Ovary (tissue), 9 donors: ENCODE results near the gene CYP3A4. TPM values are rescaled to one million over a fixed set of nuclear protein-coding genes. Genes with fewer than 3 reads are reported as not detected.

Experiments used
- DNase-seq, 5 donors: peaks; one replicate each; pipeline ENCODE4 v3.0.0-alpha.2; 2019 to 2020
- H3K27ac ChIP-seq, 2 donors: fragments of 200-600 bp; one replicate each; pipeline versions ENCODE4 v1.5.1 to v1.8.0; 2019 to 2022
- H3K27me3 ChIP-seq: fragments of 200-600 bp; one replicate; pipeline ENCODE4 v1.8.0; 2022
- H3K36me3 ChIP-seq: fragments of 200-600 bp; sonication (generic); one replicate; pipeline ENCODE4 v1.5.1; 2019
- H3K4me1 ChIP-seq: one replicate; pipeline ENCODE4 v1.8.1; 2013; ENCODE audit warnings: mild to moderate bottlenecking, moderate library complexity; ENCODE audit not compliant: insufficient read depth
- H3K4me3 ChIP-seq: fragments of 200-600 bp; sonication (generic); one replicate; pipeline ENCODE4 v1.5.1; 2017
- H3K9me3 ChIP-seq, 2 donors: fragments of 200-600 bp in 1 of 2; sonication (generic) in 1 of 2; one replicate each; pipeline versions ENCODE4 v1.5.1 to v1.8.1; 2013 to 2019; ENCODE audit warnings: mild to moderate bottlenecking in 1 of 2, moderate library complexity in 1 of 2
- EP300 ChIP-seq: sonication (generic); formaldehyde crosslinking; IDR thresholded peaks from one replicate; pipeline ENCODE4 v1.6.1; 2017; ENCODE audit warnings: antibody characterized with exemption
- POLR2A ChIP-seq: fragments of 450-650 bp; IDR thresholded peaks from one replicate; pipeline ENCODE4 v1.6.1; 2017; ENCODE audit warnings: antibody characterized with exemption, mild to moderate bottlenecking, moderate library complexity
- WGBS, 3 donors: extraction: QIAGEN DNeasy Blood & Tissue Kit in 1 of 3; methylation state at CpG; one replicate each; pipeline versions ENCODE4 v1.1.5 to v1.1.7; 2013 to 2017; 5-methylcytosine and 5-hydroxymethylcytosine counted together
- intact Hi-C, 4 donors: fragments of 100-400 bp; cut with DNase I; formaldehyde crosslinking; loops; one replicate each; pipeline versions ENCODE4 v1.11.0 to v1.15.1; 2022 to 2023
- polyA plus RNA-seq, 2 donors: library from polyadenylated mRNA; stranded (reverse); fragments of 200-250 nt in 1 of 2; fragments of 350-450 nt in 1 of 2; fragmentation: Illumina TruSeq in 1 of 2; extraction: RNeasy Lipid Tissue Mini Kit (QIAGEN cat#74804) in 1 of 2; gene quantifications; one replicate each; pipeline ENCODE4 v1.2.3, GENCODE V29; 2013 to 2014
- total RNA-seq, 7 donors: library from RNA; depleted of rRNA in 2 of 7; stranded (reverse); fragments of >200 nt in 2 of 7; fragmentation: NEBNext Ultra II Directional in 3 of 7; extraction: Animal tissue kit (Norgen Biotek cat#: 25700) in 3 of 7; gene quantifications; one replicate each; pipeline versions ENCODE4 v1.1.0 to v1.2.4, GENCODE V29; 2016 to 2023
- TF ChIP-seq, protein P1 (sequence below), 3 donors: fragments of 450-650 bp in 2 of 3; fragments of 200-600 bp in 1 of 3; IDR thresholded peaks; one replicate each; pipeline versions ENCODE4 v1.5.1 to v1.8.0; 2016 to 2022; ENCODE audit warnings: antibody characterized with exemption in 3 of 3, mild to moderate bottlenecking in 1 of 3
- donor health status: DM: no; HTN: no; CAD: no; lungs with moderate emphysema.
- donor health status: DM: no; HTN: no; CAD: no.
- donor health status: Bipolar disorder and iron deficiency.
- donor health status: DM: yes; HTN: yes; CAD: no.
- donor health status: DM: no; HTN: no; CAD: no.
- donor health status: DM: yes; HTN: yes; CAD: no.

The CYP3A4 gene
- total and polyA plus RNA-seq, 9 donors: 0.05 to 3.7 (median 0.27) TPM; not detected in 1

DNA sequence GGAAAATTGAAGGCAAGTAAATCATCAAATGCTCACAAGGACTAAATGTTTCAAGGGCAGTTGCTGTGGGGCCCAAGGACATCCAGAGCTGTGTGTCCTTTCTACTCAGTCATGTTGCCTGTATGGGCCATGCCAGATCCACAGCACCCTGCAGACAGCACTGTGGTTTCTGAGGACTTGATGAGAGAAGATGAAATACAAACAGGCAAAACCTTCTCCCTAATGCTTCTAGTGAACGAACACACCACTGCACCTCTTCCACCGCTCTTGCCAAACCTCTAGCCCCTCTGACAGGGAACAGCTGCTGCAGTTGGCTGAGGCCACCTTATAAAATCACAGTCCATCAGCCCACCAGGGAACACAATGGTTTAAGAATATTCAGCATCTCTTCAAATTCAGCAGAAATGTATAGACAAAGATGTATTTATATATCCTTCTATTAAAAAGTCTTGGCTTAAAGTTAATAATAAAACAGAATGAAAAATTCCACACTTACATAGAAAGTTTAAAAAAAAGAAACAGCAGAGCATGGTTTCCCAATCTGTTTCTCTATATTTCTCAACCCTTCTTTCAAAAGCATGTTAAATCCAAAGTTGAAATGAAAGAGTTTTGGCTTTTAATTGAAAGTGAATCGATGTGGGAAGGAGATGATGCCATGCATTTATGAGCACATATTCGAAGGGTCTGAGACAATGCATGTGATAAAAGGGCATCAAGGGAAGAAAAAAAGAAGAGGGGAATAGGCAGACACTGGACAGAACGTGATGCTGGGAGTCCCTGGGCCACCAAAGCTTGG, 63.0 kb downstream of the CYP3A4 start:
- Histone ChIP-seq H3K27me3 (no peaks in the 10 kb centered on the region), H3K4me3 (no peak overlapping the region), H3K4me1 (no peaks in the 10 kb centered on the region), H3K9me3 (peaks cover 0 to 3% of the 10 kb centered on the region in 2 donors), H3K27ac (no peak overlapping the region), H3K36me3 (no peaks in the 10 kb centered on the region)
- intact Hi-C loops: no loop called here
- TF ChIP-seq POLR2A (no peak), EP300 (no peak)
- TF ChIP-seq, protein P1, sequence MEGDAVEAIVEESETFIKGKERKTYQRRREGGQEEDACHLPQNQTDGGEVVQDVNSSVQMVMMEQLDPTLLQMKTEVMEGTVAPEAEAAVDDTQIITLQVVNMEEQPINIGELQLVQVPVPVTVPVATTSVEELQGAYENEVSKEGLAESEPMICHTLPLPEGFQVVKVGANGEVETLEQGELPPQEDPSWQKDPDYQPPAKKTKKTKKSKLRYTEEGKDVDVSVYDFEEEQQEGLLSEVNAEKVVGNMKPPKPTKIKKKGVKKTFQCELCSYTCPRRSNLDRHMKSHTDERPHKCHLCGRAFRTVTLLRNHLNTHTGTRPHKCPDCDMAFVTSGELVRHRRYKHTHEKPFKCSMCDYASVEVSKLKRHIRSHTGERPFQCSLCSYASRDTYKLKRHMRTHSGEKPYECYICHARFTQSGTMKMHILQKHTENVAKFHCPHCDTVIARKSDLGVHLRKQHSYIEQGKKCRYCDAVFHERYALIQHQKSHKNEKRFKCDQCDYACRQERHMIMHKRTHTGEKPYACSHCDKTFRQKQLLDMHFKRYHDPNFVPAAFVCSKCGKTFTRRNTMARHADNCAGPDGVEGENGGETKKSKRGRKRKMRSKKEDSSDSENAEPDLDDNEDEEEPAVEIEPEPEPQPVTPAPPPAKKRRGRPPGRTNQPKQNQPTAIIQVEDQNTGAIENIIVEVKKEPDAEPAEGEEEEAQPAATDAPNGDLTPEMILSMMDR (IDR thresholded peaks at IDR 0.05): no peak
- 35 to 41% (median 40%) methylated on average over 5 of the region's 5 CpGs for WGBS, 3 donors
- DNase-seq: peak in 1 of 5 donors; percentile 14

DNA sequence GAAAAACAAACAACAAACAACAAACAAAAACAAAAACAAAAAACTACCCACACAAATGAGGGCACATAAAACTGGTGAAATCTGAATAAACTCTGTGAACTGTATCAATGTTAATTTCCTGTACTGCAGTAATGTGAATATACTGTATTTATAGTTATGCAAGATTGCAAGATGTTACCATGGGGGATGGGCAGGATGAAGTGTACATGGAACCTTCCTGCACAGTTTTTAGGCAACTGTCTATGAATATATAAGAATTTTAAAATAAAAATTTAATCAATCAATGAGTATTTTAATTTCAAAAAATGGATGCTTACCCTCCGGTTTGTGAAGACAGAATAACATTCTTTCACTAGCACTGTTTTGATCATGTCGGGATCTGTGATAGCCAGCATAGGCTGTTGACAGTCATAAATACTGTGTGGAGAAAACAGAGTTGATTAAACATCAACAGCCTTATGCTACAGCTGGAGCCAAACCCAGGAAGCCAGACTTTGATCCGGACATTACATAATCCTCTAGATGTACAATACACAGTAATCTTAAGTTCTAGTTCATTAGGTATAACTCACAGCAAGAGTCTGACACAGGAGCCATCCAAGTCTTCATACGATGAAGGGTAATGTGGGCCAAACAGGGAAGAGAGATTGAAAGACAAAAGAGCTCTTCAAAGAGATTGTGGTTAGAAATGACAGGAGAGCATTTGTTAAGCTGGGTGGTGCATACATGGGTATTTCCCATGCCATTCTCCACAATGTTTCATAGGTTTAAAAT, 63.8 kb downstream of the CYP3A4 start:
- no peak overlapping the region for H3K4me3 ChIP-seq
- H3K4me1 ChIP-seq: no peaks in the 10 kb centered on the region
- intact Hi-C loops: no loop called here
- no peak for DNase-seq
- H3K9me3 ChIP-seq: peaks cover 0 to 3% of the 10 kb centered on the region in 2 donors
- no peaks in the 10 kb centered on the region for H3K27me3 ChIP-seq
- no peak overlapping the region for H3K27ac ChIP-seq
- TF ChIP-seq, protein P1 (IDR thresholded peaks at IDR 0.05): no peak
- TF ChIP-seq POLR2A (no peak), EP300 (no peak)
- no peaks in the 10 kb centered on the region for H3K36me3 ChIP-seq
- 15 to 24% (median 17%) methylated on average over 4 of the region's 4 CpGs for whole genome bisulfite sequencing, 3 donors

DNA sequence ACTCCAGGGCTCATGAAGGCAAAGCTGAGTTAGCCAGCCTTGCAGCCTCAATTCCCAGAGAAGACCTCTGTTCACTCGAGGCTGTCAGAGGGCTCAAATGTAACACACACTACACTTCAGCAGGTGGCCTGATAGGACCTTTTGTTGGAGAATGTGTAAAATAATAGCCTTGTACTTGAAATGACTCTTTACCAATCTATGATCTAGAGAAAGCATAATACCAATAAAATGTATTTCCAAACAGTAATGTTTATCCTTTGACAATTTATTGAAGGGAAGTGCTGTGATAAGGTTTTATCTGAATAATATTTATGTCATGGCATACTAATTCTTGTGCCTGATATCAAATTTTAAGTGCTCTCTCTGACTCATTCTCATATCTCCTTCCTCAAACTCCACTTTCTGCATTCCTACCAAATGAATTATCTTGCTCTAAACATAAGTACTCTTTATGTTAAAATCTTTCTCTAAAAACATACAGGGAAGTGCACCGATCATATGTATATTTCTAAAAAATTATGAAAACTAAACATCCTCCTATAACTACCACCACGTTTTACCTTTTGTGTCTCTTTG, 69.9 kb downstream of the CYP3A4 start:
- intact Hi-C loops: no loop called here
- WGBS, 3 donors: 76 to 79% (median 79%) methylated on average over 3 of the region's 3 CpGs

More for the DNA sequence above, 69.9 kb downstream of the CYP3A4 start:
- no peak overlapping the region for H3K4me3 ChIP-seq
- no peak for DNase-seq
- H3K4me1 ChIP-seq: no peaks in the 10 kb centered on the region
- H3K36me3 ChIP-seq: no peaks in the 10 kb centered on the region
- H3K27me3 ChIP-seq: no peaks in the 10 kb centered on the region
- H3K27ac ChIP-seq: no peak overlapping the region
- TF ChIP-seq, protein P1 (IDR thresholded peaks at IDR 0.05): no peak
- TF ChIP-seq EP300 (no peak), POLR2A (no peak)
- H3K9me3 ChIP-seq: no peaks in the 10 kb centered on the region
